ENCODE results near the gene DMRTA2. TPM values are rescaled to one million over a fixed set of nuclear protein-coding genes. Genes with fewer than 3 reads are reported as not detected.
A peak's percentile ranks its signal among the peaks of the same experiment; 100 is the strongest.

The DMRTA2 gene
- total and polyA plus RNA-seq, 2 of the 8 experiments (the other 6 are each of a cell fraction or from before 2014, with no cell fraction given), result not detected

- 0 out of 4 replicates have a peak, but pooled peaks of 1 of the 2 experiments have one; percentile 3 for TF ChIP-seq RAD21 (IDR thresholded peaks at IDR 0.05 in 1 of 2, conservative IDR thresholded peaks at IDR 0.05 in 1 of 2; ENCODE audit: low read depth in 2 of 2, low read length in 2 of 2)
These were observed 2.3 kb upstream of the DMRTA2 start (continued) for GRCh38 chr1:50425376-50426107.

Data from H1 (cell line).